ENCODE measurements around the gene CYTH3. TPM values are rescaled to one million over a fixed set of nuclear protein-coding genes. Genes with fewer than 3 reads are reported as not detected.
"Not testable (repeated sequence)": the region's sequence is repeated elsewhere in the genome, so short reads cannot be mapped to it uniquely, and the experiment has no call there.

The CYTH3 gene
- total RNA-seq, 2 donors from 2014 or later: 83.8 to 89.4 TPM

DNA sequence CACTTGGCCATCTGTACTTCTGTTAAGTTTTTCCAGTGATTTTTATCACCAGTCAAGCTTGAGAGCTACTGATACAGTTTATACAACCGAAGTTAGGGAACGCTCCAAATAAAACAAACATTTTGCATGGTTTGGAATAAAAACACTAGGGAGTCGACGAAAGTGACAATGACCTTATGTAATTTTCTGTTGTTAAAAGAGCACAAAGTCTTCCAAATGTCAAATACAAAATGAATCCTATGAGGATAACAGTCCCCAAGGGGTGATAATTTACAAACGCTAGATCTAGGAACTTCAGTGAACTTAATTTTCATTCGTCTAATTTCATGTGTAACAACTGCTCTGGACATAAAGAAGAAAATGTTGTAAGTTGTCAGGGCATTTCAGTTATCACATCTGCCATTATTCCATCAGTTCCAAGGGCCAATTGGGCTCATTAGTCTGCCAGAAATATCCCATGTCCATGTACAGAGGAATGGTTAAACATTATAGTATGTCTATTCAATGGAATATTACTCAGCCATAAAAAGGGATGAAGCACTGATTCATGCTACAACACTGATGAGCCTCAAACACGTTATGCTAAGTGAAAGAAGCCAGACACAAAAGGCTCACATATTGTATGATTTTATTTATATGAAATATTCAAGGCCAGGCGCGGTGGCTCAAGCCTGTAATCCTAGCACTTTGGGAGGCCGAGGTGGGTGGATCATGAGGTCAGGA, 38.0 kb upstream of the CYTH3 start:
- Histone ChIP-seq H3K4me1 (ENCODE audit: control insufficient read depth in 1 of 2, low read depth in 2 of 2) (peaks cover 2 to 8% of the 10 kb centered on the region in 2 donors), H3K27me3 (replicated peaks; ENCODE audit: insufficient read depth) (no peaks in the 10 kb centered on the region), H3K27ac (no peak overlapping the region), H3K4me3 (no peak overlapping the region), H3K36me3 (no peaks in the 10 kb centered on the region), H3K9me3 (no peaks in the 10 kb centered on the region)
- ATAC-seq (ENCODE audit: insufficient number of reproducible peaks, low FRiP score, low read depth) (no peak), DNase-seq (ENCODE audit: low spot score) (no peak)
- TF ChIP-seq, protein P1, sequence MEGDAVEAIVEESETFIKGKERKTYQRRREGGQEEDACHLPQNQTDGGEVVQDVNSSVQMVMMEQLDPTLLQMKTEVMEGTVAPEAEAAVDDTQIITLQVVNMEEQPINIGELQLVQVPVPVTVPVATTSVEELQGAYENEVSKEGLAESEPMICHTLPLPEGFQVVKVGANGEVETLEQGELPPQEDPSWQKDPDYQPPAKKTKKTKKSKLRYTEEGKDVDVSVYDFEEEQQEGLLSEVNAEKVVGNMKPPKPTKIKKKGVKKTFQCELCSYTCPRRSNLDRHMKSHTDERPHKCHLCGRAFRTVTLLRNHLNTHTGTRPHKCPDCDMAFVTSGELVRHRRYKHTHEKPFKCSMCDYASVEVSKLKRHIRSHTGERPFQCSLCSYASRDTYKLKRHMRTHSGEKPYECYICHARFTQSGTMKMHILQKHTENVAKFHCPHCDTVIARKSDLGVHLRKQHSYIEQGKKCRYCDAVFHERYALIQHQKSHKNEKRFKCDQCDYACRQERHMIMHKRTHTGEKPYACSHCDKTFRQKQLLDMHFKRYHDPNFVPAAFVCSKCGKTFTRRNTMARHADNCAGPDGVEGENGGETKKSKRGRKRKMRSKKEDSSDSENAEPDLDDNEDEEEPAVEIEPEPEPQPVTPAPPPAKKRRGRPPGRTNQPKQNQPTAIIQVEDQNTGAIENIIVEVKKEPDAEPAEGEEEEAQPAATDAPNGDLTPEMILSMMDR (IDR thresholded peaks at IDR 0.05): no peak

DNA sequence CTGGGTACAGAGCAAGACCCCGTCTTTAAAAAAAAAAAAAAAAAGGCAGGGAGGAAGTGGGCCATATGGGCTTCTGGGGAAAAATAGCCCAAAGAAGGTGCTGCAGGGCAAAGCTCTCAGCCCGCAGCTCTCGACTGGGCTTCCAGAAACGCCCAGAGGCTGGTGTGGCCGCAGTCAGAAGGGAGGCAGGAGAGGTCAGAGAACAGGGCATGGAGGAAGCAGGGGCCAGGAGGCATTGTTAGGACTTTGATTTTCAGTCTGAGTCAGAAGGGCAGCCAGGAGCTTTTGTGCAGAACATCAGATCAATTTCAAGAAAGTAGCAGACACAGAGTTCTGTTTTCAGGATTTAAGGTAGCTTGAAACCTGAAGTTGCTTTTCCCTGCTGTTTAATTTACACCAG, 35.3 kb upstream of the CYTH3 start:
- Histone ChIP-seq H3K36me3 (no peaks in the 10 kb centered on the region), H3K27ac (no peak overlapping the region), H3K9me3 (no peaks in the 10 kb centered on the region), H3K4me3 (no peak overlapping the region), H3K4me1 (ENCODE audit: control insufficient read depth in 1 of 2, low read depth in 2 of 2) (peaks cover 0 to 8% of the 10 kb centered on the region in 2 donors), H3K27me3 (replicated peaks; ENCODE audit: insufficient read depth) (no peaks in the 10 kb centered on the region)
- no peak for DNase-seq (ENCODE audit: low spot score)
- TF ChIP-seq, protein P1 (IDR thresholded peaks at IDR 0.05): no peak
- ATAC-seq (ENCODE audit: insufficient number of reproducible peaks, low FRiP score, low read depth): no peak

DNA sequence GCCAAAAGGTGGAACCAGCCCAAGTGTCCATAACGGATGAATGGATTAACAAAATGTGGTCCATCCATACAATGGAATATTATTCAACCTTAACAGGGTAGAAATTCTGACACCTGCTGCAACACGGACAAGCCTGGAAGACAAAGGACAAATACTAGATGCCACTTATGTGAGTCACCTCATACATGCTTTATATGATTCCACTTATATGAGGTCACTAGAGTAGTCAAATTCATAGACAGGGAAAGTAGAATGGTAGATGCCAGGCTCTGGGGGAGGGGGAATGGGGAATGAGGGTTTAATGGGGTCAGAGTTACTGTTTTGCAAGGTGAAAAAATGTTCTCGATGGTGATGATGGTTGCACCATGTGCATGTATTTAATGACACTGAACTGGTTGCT, 34.0 kb upstream of the CYTH3 start:
- no peak for ATAC-seq (ENCODE audit: insufficient number of reproducible peaks, low FRiP score, low read depth)
- H3K27ac ChIP-seq: no peak overlapping the region

DNA sequence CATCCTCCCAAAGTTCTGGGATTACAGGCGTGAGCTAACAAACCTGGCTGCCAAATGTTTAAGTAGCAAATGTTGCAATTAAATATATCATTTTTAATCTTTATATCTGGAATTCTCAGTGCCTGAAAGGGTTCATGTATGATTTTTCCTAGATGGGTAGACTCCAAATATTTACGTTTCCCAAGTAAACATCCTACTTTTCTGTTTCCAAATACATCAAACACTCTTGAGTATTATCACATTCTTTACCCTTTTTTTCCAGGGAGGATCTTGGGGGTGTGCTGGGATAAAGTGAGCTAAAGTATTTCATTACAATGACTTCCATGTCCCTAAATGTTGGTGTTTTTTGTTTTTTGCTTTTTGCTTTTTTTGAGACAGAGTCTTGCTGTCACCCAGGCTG, 32.9 kb upstream of the CYTH3 start:
- H3K27ac ChIP-seq: no peak overlapping the region
- no peaks in the 10 kb centered on the region for H3K27me3 ChIP-seq (replicated peaks; ENCODE audit: insufficient read depth)
- DNase-seq (ENCODE audit: low spot score) (no peak), ATAC-seq (ENCODE audit: insufficient number of reproducible peaks, low FRiP score, low read depth) (no peak)
- no peak overlapping the region for H3K4me3 ChIP-seq
- TF ChIP-seq, protein P1 (IDR thresholded peaks at IDR 0.05): no peak
- H3K4me1 ChIP-seq (ENCODE audit: control insufficient read depth in 1 of 2, low read depth in 2 of 2): peaks cover 0 to 8% of the 10 kb centered on the region in 2 donors
- H3K36me3 ChIP-seq: no peaks in the 10 kb centered on the region
- H3K9me3 ChIP-seq: no peaks in the 10 kb centered on the region

More for the DNA sequence above, 34.0 kb upstream of the CYTH3 start:
- H3K4me1 ChIP-seq (ENCODE audit: control insufficient read depth in 1 of 2, low read depth in 2 of 2): peaks cover 0 to 8% of the 10 kb centered on the region in 2 donors
- no peak overlapping the region for H3K4me3 ChIP-seq
- H3K27me3 ChIP-seq (replicated peaks; ENCODE audit: insufficient read depth): no peaks in the 10 kb centered on the region
- DNase-seq (ENCODE audit: low spot score): no peak
- TF ChIP-seq, protein P1 (IDR thresholded peaks at IDR 0.05): no peak
- H3K9me3 ChIP-seq: no peaks in the 10 kb centered on the region
- no peaks in the 10 kb centered on the region for H3K36me3 ChIP-seq

DNA sequence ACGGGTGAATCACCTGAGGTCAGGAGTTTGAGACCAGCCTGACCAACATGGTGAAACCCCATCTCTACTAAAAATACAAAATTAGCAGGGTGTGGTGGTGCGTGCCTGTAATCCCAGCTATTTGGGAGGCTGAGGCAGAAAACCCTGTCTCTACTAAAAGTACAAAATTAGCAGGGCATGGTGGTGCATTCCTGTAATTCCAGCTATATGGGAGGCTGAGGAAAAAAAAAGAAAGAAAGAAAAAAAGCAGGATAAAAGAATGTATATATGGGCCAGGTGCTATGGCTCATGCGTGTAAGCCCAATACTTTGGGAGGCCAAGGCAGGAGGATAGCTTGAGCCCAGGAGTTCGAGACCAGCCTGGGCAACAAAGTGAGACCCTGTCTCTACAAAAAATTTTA, 29.0 kb upstream of the CYTH3 start:
- not testable (repeated sequence) for H3K4me3 ChIP-seq; H3K27me3 ChIP-seq (replicated peaks; ENCODE audit: insufficient read depth); H3K27ac ChIP-seq; H3K36me3 ChIP-seq; H3K4me1 ChIP-seq (ENCODE audit: control insufficient read depth in 1 of 2, low read depth in 2 of 2); DNase-seq (ENCODE audit: low spot score); H3K9me3 ChIP-seq; ATAC-seq (ENCODE audit: insufficient number of reproducible peaks, low FRiP score, low read depth)

DNA sequence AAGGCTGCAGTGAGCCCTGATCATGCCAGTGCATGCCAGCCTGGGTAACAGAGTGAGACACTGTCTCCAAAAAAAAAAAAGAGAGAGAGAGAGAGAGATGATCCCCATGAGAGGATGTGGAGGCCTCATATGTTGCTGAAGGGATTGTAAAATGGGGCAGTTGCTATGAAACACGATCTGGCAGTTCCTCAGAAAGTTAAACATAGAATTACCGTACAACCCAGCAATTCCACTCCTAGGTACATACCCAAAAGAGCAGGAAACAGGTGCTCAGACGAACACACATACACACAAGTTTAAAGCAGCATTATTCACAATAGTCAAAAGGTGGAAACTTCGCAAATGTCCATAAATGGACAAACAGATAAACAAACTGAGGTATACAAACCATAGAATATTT, 27.4 kb upstream of the CYTH3 start:
- DNase-seq (ENCODE audit: low spot score) (no peak), ATAC-seq (ENCODE audit: insufficient number of reproducible peaks, low FRiP score, low read depth) (no peak)
- Histone ChIP-seq H3K4me3 (no peak overlapping the region), H3K27me3 (replicated peaks; ENCODE audit: insufficient read depth) (no peaks in the 10 kb centered on the region), H3K9me3 (no peaks in the 10 kb centered on the region), H3K4me1 (ENCODE audit: control insufficient read depth in 1 of 2, low read depth in 2 of 2) (no peaks in the 10 kb centered on the region), H3K27ac (no peak overlapping the region), H3K36me3 (no peaks in the 10 kb centered on the region)
- TF ChIP-seq, protein P1 (IDR thresholded peaks at IDR 0.05): no peak

All from thoracic aorta (tissue), 2 donors.